Neuron (in vitro differentiated cells): ENCODE data around the gene VDR.

Source experiments
- H2AFZ ChIP-seq: one replicate; pipeline ENCODE4 v1.6.1; 2013; ENCODE audit warnings: low read depth, mild to moderate bottlenecking, inconsistent platforms, low read length, moderate library complexity
- H3K27me3 ChIP-seq: one replicate; pipeline ENCODE4 v1.6.1; 2013; ENCODE audit warnings: low read length; ENCODE audit not compliant: insufficient read depth
- H3K36me3 ChIP-seq: one replicate; pipeline ENCODE4 v1.6.1; 2013; ENCODE audit warnings: low read length; ENCODE audit not compliant: insufficient read depth
- H3K4me1 ChIP-seq: one replicate; pipeline ENCODE4 v1.6.1; 2013; ENCODE audit warnings: low read length; ENCODE audit not compliant: insufficient read depth
- H3K4me3 ChIP-seq: 2 replicates; pipeline ENCODE4 v1.5.1; 2013; ENCODE audit warnings: mild to moderate bottlenecking, low read length, moderate library complexity
- H3K9me3 ChIP-seq: one replicate; pipeline ENCODE4 v1.6.1; 2013; ENCODE audit warnings: low read length

VDR gene

GRCh38 chr12:47899466-47899865, 5.3 kb downstream of the VDR start:
- Histone ChIP-seq H3K4me1 (peaks cover under 1% of the 10 kb centered on the region), H3K36me3 (no peaks in the 10 kb centered on the region), H3K27me3 (peaks cover 48% of the 10 kb centered on the region), H2AFZ (no peak overlapping the region), H3K4me3 (no peak overlapping the region), H3K9me3 (no peaks in the 10 kb centered on the region)

- Histone ChIP-seq H3K4me1 (no peaks in the 10 kb centered on the region), H3K9me3 (no peaks in the 10 kb centered on the region), H3K36me3 (no peaks in the 10 kb centered on the region), H2AFZ (no peak overlapping the region), H3K4me3 (no peak overlapping the region), H3K27me3 (peaks cover 25% of the 10 kb centered on the region)
Observed at GRCh38 chr12:47896633-47897032, 8.2 kb downstream of the VDR start.

GRCh38 chr12:47896022-47896421, 8.8 kb downstream of the VDR start:
- no peak overlapping the region for H3K4me3 ChIP-seq
- H3K27me3 ChIP-seq = peaks cover 19% of the 10 kb centered on the region
- no peaks in the 10 kb centered on the region for H3K9me3 ChIP-seq

GRCh38 chr12:47894652-47895051, 10.1 kb downstream of the VDR start:
- H3K27me3 ChIP-seq = peaks cover 10% of the 10 kb centered on the region
- no peaks in the 10 kb centered on the region for H3K36me3 ChIP-seq
- H2AFZ ChIP-seq = no peak overlapping the region
- H3K4me3 ChIP-seq = no peak overlapping the region
- H3K9me3 ChIP-seq = no peaks in the 10 kb centered on the region
- no peaks in the 10 kb centered on the region for H3K4me1 ChIP-seq

More at GRCh38 chr12:47896022-47896421, 8.8 kb downstream of the VDR start:
- Histone ChIP-seq H2AFZ (no peak overlapping the region), H3K36me3 (no peaks in the 10 kb centered on the region), H3K4me1 (no peaks in the 10 kb centered on the region)

- H3K4me1 ChIP-seq = no peaks in the 10 kb centered on the region
- no peak overlapping the region for H2AFZ ChIP-seq
- H3K36me3 ChIP-seq = no peaks in the 10 kb centered on the region
- H3K4me3 ChIP-seq = no peak overlapping the region
- H3K27me3 ChIP-seq = peaks cover 16% of the 10 kb centered on the region
- no peaks in the 10 kb centered on the region for H3K9me3 ChIP-seq
Observed at GRCh38 chr12:47894068-47894467, 10.7 kb downstream of the VDR start.

GRCh38 chr12:47892819-47893218, 12.0 kb downstream of the VDR start:
- Histone ChIP-seq H3K9me3 (no peaks in the 10 kb centered on the region), H2AFZ (no peak overlapping the region), H3K27me3 (peaks cover 16% of the 10 kb centered on the region), H3K4me1 (no peaks in the 10 kb centered on the region), H3K4me3 (no peak overlapping the region), H3K36me3 (no peaks in the 10 kb centered on the region)

GRCh38 chr12:47891356-47891755, 13.4 kb downstream of the VDR start:
- Histone ChIP-seq H3K36me3 (no peaks in the 10 kb centered on the region), H3K27me3 (peaks cover 16% of the 10 kb centered on the region), H3K4me1 (no peaks in the 10 kb centered on the region), H2AFZ (no peak overlapping the region), H3K9me3 (no peaks in the 10 kb centered on the region), H3K4me3 (no peak overlapping the region)

- no peaks in the 10 kb centered on the region for H3K9me3 ChIP-seq
- H3K4me1 ChIP-seq = no peaks in the 10 kb centered on the region
- H3K36me3 ChIP-seq = no peaks in the 10 kb centered on the region
- H3K4me3 ChIP-seq = no peak overlapping the region
- peaks cover 7% of the 10 kb centered on the region for H3K27me3 ChIP-seq
- no peak overlapping the region for H2AFZ ChIP-seq
Observed at GRCh38 chr12:47889040-47889439, 15.8 kb downstream of the VDR start.

GRCh38 chr12:47888153-47888819, 16.5 kb downstream of the VDR start:
- no peaks in the 10 kb centered on the region for H3K36me3 ChIP-seq
- peaks cover 6% of the 10 kb centered on the region for H3K27me3 ChIP-seq
- no peaks in the 10 kb centered on the region for H3K4me1 ChIP-seq
- H3K9me3 ChIP-seq = no peaks in the 10 kb centered on the region
- no peak overlapping the region for H3K4me3 ChIP-seq
- H2AFZ ChIP-seq = no peak overlapping the region

GRCh38 chr12:47887529-47887928, 17.3 kb downstream of the VDR start:
- peaks cover 6% of the 10 kb centered on the region for H3K27me3 ChIP-seq
- H2AFZ ChIP-seq = no peak overlapping the region
- H3K9me3 ChIP-seq = no peaks in the 10 kb centered on the region
- H3K4me3 ChIP-seq = no peak overlapping the region
- no peaks in the 10 kb centered on the region for H3K36me3 ChIP-seq
- H3K4me1 ChIP-seq = no peaks in the 10 kb centered on the region

- H2AFZ ChIP-seq = no peak overlapping the region
- H3K4me1 ChIP-seq = no peaks in the 10 kb centered on the region
- H3K36me3 ChIP-seq = no peaks in the 10 kb centered on the region
- H3K27me3 ChIP-seq = peaks cover 6% of the 10 kb centered on the region
- no peaks in the 10 kb centered on the region for H3K9me3 ChIP-seq
- no peak overlapping the region for H3K4me3 ChIP-seq
Observed at GRCh38 chr12:47886510-47887240, 18.1 kb downstream of the VDR start.

- no peak overlapping the region for H2AFZ ChIP-seq
- H3K36me3 ChIP-seq = no peaks in the 10 kb centered on the region
- H3K27me3 ChIP-seq = peaks cover 6% of the 10 kb centered on the region
- no peaks in the 10 kb centered on the region for H3K4me1 ChIP-seq
- H3K4me3 ChIP-seq = no peak overlapping the region
- H3K9me3 ChIP-seq = no peaks in the 10 kb centered on the region
Observed at GRCh38 chr12:47885566-47885965, 19.2 kb downstream of the VDR start.

GRCh38 chr12:47885012-47885501, 19.7 kb downstream of the VDR start:
- no peaks in the 10 kb centered on the region for H3K9me3 ChIP-seq
- no peaks in the 10 kb centered on the region for H3K36me3 ChIP-seq
- H3K27me3 ChIP-seq = peaks cover 6% of the 10 kb centered on the region
- no peak overlapping the region for H2AFZ ChIP-seq
- H3K4me3 ChIP-seq = no peak overlapping the region
- H3K4me1 ChIP-seq = no peaks in the 10 kb centered on the region
